ENCODE measurements around the gene ZMYND8.

ZMYND8 gene

DNA sequence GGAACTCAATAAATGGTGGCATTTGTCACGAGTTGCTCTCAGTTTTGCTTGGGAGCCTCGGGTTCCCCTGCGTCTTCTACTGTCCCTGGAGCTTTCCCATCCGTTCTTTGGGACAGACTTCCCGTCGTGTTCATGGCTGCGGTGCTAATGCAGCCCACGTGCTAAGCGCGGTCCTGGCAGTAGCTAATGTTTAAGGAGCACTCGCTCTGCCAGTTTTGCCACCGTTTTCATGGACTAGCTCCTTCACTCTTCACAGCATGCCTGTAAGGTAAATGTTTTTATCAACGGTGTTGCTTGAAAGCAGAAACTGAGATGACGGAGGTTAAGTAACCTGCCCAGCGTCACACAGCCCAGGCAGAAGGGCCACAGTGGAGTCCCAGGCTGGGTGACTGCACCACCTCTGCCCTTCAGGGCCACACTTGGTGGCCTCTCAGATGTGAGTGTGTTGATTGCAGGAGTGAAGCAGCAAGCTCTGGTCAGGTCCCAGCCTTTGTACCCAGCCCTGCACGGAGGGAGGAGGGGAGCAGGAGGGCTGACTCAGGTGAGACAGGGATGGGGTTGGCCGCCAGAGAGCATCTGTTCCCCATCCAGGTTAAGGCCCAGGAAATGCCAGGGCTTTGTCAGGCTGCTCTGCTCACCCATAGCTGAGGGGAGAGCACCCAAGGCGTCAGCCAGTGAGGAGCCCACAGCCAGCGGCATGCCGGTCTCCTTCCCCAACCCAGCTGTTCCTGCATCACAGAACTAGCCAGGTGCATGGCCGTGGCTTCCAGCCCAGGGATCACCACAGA lies 181.8 kb downstream of the ZMYND8 start:
- DNase-seq (ENCODE audit: low read depth in 2 of 2) = no peak

DNA sequence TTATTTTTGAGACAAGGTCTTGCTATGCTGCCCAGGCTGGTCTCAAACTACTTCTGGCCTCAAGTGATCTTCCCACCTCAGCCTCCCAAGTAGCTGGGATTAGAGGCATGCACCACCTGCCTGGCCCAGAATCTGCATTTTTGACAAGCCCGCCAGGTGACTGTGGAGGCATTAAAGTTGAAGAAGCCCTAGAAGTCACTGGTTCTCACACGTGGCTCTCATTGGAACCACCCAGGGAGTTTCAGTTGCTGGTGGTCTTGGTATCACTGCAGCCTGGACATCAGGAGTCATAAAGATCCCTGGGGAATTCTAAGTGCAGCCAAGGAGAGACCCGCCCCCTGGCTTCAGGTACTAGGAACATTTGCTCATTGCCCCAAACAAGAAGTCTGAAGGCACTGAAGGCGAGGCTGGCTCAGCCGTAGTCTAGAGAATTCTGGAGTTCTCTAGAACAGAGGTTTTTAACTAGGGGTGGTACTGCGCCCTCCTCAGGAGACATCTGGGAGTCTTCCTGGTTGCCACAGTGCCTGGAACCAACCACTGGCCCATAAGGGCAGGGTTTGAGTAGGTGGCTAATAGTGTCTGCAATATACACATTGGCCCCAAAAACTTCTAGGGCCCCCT lies 182.8 kb downstream of the ZMYND8 start:
- DNase-seq (ENCODE audit: low read depth in 2 of 2) = no peak

DNA sequence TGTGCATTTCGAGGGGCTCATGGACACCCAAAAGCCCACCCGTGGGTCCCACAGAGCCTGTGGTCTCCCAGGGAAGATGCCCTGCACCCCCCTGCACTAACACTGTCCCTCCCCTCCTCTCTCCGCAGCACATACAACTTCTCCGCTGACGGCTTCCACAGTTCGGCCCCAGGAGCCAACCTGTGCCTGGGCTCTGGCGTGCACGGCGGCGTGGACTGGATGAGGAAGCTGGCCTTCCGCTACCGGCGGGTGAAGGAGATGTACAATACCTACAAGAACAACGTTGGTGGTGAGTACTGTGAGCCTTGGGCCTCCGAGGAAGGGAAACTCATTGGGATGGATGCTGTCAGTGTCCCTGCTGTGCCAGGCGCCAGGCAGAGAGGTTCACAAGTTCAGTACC lies 183.9 kb downstream of the ZMYND8 start:
- no peak for DNase-seq (ENCODE audit: low read depth in 2 of 2)

DNA sequence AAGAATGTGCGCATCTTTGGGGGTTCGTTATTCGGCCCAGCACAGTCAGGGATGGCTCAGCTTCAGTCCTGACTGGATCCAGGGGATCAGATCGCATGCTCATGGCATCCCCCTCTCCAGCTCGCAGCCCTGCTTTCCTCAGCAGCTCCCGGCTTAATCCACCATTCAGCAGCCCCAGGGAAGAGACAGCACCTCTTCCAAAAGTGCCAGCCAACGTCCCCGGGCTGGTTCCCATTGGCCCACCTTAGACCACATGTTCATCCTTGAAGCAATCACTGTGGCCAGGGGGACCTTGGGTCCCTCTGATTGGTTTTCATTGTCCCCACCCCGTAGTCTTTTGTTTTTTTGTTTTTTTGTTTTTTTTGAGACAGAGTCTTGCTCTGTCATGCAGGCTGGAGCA lies 188.7 kb downstream of the ZMYND8 start:
- DNase-seq (ENCODE audit: low read depth in 2 of 2) = no peak

DNA sequence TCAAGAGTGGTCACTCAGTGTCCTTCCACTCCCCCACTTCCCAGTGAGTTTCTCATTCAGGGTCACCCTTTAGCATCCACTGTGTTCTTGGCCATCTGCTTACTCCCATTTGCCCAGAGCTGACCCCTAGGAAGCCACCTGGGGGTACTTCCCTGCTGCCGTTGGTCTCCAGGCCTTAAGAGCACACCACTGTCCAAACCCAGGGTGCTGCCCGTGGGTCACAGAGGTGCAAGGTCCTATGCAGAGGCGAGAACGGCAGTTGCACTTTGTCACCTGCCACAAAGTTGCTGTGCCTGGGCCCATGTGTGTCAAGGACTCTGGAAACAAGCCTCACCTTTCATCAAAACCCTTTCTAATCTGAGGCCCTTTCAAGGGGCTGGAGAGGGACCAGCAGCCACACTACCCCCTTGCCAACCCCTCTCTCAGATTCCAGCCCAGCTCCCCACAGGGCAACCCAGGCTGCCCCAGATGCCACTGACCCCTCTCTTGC lies 191.1 kb downstream of the ZMYND8 start:
- DNase-seq (ENCODE audit: low read depth in 2 of 2) = no peak

DNA sequence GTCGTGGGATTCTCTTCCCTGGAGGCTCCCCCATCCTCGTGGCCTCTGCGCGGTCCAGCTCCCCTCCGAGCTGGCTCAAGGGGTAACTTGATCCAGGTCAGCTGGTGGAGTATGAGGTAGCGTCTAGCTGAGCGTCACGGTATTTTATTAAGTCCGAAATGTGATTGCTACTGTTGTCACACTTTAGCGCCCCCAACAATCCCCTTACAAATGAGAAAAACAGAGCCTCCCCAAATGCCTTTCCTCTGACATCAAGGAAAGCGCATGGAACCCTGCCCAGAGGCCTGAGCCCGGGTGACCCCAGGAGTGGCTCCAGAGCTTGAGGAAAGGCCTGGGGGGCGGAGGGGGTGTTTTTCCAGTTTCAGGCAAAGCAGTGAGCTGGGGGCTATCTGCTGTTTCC lies 192.4 kb downstream of the ZMYND8 start:
- DNase-seq (ENCODE audit: low read depth in 2 of 2) = no peak

DNA sequence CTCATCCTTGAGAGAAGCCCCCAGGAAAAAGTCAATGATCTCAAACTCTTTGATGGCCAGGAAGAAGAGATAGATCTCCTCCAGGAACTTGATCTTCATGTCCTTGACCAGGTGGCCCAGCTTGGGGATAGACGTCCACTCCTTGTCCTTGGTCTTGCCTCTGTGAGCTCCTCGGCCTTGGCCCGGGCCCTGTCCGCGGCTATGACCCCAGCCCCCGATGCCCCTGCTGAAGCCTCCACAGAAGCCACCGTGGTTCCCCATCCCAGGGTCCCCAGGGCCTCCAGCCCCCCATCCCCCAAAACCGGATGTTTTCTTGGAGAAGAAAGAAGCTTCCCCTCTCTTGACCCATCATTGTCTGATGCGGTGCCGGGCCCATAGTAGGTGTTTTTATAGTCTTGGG lies 195.1 kb downstream of the ZMYND8 start:
- no peak for DNase-seq (ENCODE audit: low read depth in 2 of 2)

DNA sequence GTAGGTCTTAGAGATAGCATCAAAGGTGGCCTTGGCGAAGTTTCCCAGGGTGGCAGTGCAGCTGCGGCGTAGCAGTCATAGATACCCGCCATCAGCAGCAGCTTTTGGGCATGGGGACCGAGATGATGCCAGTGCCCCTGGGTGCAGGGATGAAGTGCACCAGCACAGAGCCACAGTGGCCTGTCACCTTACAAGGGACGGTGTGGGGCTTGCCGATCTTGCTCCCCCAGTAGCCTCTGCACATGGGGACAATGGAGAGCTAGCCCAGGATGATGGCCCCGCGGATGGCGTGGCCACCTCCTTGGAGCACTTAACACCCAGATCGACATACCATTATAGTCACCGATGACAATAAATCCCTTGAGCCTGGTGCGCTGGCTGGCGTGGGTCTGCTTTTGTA lies 195.5 kb downstream of the ZMYND8 start:
- no peak for DNase-seq (ENCODE audit: low read depth in 2 of 2)

DNA sequence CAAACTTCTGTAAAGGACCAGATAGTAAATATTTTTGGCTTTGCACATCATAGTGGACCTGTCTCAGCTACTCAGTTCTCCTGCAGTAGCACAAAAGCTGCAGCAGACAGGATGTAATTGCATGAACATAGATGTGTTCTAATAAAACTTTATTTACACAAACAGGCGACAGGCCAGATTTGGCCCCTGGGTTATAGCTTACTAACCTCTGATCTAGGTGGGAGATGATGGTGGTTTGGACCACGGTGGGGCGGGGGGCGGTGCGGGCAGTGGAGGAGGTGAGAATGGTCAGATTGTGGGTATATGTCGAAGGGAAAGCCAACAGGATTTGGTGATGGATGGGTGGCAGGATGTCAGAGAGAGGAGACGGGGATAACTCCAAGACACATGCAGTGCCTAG lies 196.3 kb downstream of the ZMYND8 start:
- no peak for DNase-seq (ENCODE audit: low read depth in 2 of 2)
